PC-3 (cell line): Measurements from ENCODE around the gene ROR1. TPM values are rescaled to one million over a fixed set of nuclear protein-coding genes. Genes with fewer than 3 reads are reported as not detected.
A peak's percentile ranks its signal among the peaks of the same experiment; 100 is the strongest.

Source experiments
- ATAC-seq: fragments of 200-7000 bp; cut with Tn5 transposase; 2 replicates; pipeline ENCODE4 v1.9.1; 2020; ENCODE audit warnings: mild to moderate bottlenecking, moderate library complexity
- BruUV-seq: library from RNA; stranded (reverse); fragments of 400-500 nt; replicated peaks from 2 replicates; lab custom pipeline; 2021; lab: Mats Ljungman, UMichigan
- CTCF ChIA-PET: fragments of 300-600 bp; sonication (Branson Sonifier 250); formaldehyde crosslinking; loops from one replicate; lab custom pipeline; 2022; ENCODE audit warnings: antibody characterized with exemption; lab: Charles Lee
- POLR2A ChIA-PET: fragments of 300-600 bp; sonication (Branson Sonifier 250); formaldehyde crosslinking; loops from one replicate; lab custom pipeline; 2022; ENCODE audit warnings: antibody characterized with exemption; ENCODE audit not compliant: unreplicated experiment; lab: Charles Lee
- DNase-seq: peaks from one replicate; pipeline ENCODE4 v3.0.0-alpha.2; 2015
- H2AFZ ChIP-seq: fragments of 300-600 bp; sonication (generic); 2 replicates; pipeline ENCODE4 v1.6.0; 2016; ENCODE audit warnings: antibody characterized with exemption, low read length
- H3F3A ChIP-seq: fragments of 300-600 bp; sonication (generic); one replicate; pipeline ENCODE4 v1.6.0; 2017; ENCODE audit warnings: antibody characterized with exemption, low read length, control low read depth, mild to moderate bottlenecking; ENCODE audit not compliant: unreplicated experiment
- H3K27ac ChIP-seq: fragments of 300-600 bp; sonication (generic); 2 replicates; pipeline ENCODE4 v1.5.1; 2016; ENCODE audit warnings: mild to moderate bottlenecking, low read length
- H3K27me3 ChIP-seq: fragments of 300-600 bp; sonication (generic); 2 replicates; pipeline ENCODE4 v1.6.1; 2016; ENCODE audit warnings: low read length, mixed read lengths
- H3K36me3 ChIP-seq: fragments of 300-600 bp; sonication (generic); 2 replicates; pipeline ENCODE4 v1.6.1; 2016; ENCODE audit warnings: low read depth, mixed run types, low read length, mixed read lengths
- H3K4me1 ChIP-seq: fragments of 300-600 bp; sonication (generic); 2 replicates; pipeline ENCODE4 v1.5.1; 2016; ENCODE audit warnings: low read length; ENCODE audit not compliant: insufficient read depth
- H3K4me2 ChIP-seq: fragments of 300-600 bp; sonication (generic); 2 replicates; pipeline ENCODE4 v1.6.0; 2016; ENCODE audit warnings: low read length
- H3K4me3 ChIP-seq: fragments of 300-600 bp; sonication (generic); 2 replicates; pipeline ENCODE4 v1.5.1; 2016; ENCODE audit warnings: mild to moderate bottlenecking, low read length, mixed read lengths
- H3K79me2 ChIP-seq: fragments of 300-600 bp; sonication (generic); 2 replicates; pipeline ENCODE4 v1.6.1; 2017; ENCODE audit warnings: low read length, mixed read lengths
- H3K9ac ChIP-seq: fragments of 300-600 bp; sonication (generic); 2 replicates; pipeline ENCODE4 v1.6.0; 2016; ENCODE audit warnings: mild to moderate bottlenecking, low read length
- H3K9me2 ChIP-seq: fragments of 300-600 bp; sonication (generic); replicated peaks from 2 replicates; pipeline ENCODE4 v1.6.1; 2016; ENCODE audit warnings: mixed run types, low read length, mixed read lengths
- H3K9me3 ChIP-seq: fragments of 300-600 bp; sonication (generic); 2 replicates; pipeline ENCODE4 v1.6.1; 2016; ENCODE audit warnings: low read length, mixed read lengths
- H4K20me1 ChIP-seq: fragments of 300-600 bp; sonication (generic); 2 replicates; pipeline ENCODE4 v1.6.1; 2016; ENCODE audit warnings: low read length, mixed read lengths
- EZH2 ChIP-seq: fragments of 300-600 bp; sonication (generic); IDR thresholded peaks from one replicate; pipeline ENCODE4 v1.6.1; 2017; ENCODE audit warnings: antibody characterized with exemption, mild to moderate bottlenecking, low read length; ENCODE audit not compliant: unreplicated experiment
- EZH2phosphoT487 ChIP-seq: fragments of 300-600 bp; sonication (generic); IDR thresholded peaks from 2 replicates; pipeline ENCODE4 v1.6.1; 2018; ENCODE audit warnings: mild to moderate bottlenecking, antibody characterized with exemption, low read length, borderline replicate concordance
- intact Hi-C: fragments of 100-400 bp; cut with micrococcal nuclease; formaldehyde crosslinking; loops from 2 replicates; pipeline ENCODE4 v1.9.0; 2023
- total RNA-seq: library from RNA; depleted of rRNA; stranded (reverse); fragments of >200 nt; gene quantifications from 2 replicates; pipeline ENCODE4 v1.2.3, GENCODE V29; 2014
- TF ChIP-seq, protein P1 (sequence below): fragments of 300-600 bp; sonication (generic); conservative IDR thresholded peaks from 2 replicates; pipeline ENCODE4 v1.5.1; 2017; ENCODE audit warnings: antibody characterized with exemption, low read depth, mild to moderate bottlenecking, low read length

ROR1 gene
- total RNA-seq, 1 experiment from 2014 or later = 16.5 TPM

DNA sequence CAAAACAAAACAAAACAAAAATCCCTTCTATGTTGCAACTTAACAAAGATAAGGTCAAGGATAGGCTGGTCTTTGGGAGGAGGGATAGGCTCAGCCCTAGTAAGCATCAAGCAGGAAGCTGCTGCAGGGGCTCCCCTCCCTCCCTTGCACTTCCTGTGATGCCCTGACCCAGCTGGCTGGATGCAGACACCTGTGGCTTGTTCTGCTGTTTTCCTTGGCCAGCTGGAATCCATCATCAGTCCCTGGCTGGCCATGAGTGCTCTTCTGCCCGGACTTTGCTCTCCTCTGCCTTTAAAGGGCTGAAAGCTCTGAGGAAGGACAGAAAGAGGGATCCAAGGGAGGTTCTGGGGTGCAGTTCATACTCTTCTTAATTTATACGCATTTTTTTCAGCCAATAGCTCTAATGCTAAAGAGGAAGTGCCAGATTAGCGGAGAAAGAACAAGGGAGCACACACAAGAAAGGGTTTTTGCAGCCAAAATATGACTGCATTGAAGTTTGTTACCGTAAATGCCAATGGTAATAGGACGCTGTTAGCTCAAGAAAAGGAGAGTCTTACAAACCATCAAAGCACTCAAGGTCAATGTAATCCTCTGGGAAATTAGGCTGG, 409.7 kb downstream of the ROR1 start:
- TF ChIP-seq EZH2phosphoT487 (no peak), EZH2 (no peak)
- TF ChIP-seq, protein P1, sequence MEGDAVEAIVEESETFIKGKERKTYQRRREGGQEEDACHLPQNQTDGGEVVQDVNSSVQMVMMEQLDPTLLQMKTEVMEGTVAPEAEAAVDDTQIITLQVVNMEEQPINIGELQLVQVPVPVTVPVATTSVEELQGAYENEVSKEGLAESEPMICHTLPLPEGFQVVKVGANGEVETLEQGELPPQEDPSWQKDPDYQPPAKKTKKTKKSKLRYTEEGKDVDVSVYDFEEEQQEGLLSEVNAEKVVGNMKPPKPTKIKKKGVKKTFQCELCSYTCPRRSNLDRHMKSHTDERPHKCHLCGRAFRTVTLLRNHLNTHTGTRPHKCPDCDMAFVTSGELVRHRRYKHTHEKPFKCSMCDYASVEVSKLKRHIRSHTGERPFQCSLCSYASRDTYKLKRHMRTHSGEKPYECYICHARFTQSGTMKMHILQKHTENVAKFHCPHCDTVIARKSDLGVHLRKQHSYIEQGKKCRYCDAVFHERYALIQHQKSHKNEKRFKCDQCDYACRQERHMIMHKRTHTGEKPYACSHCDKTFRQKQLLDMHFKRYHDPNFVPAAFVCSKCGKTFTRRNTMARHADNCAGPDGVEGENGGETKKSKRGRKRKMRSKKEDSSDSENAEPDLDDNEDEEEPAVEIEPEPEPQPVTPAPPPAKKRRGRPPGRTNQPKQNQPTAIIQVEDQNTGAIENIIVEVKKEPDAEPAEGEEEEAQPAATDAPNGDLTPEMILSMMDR = no peak
- peak overlapping the region; percentile 62 for H3K9ac ChIP-seq
- H3K27ac ChIP-seq = peak overlapping the region; percentile 93
- H3F3A ChIP-seq = no peaks in the 10 kb centered on the region
- peak overlapping the region; percentile 34; the same call in 1 of the 2 replicates for H3K4me3 ChIP-seq
- CTCF ChIA-PET = interaction anchor here (0.7 to 1.5 kb wide), 3 partner anchors 19 to 492 kb away, joined by 3 to 4 read pairs (median 4); no protein-coding TSS in a partner anchor
- H3K9me3 ChIP-seq = no peaks in the 10 kb centered on the region
- BruUV-seq = no TSS peak
- H3K4me2 ChIP-seq = peak overlapping the region; percentile 58
- ATAC-seq (peak; percentile 16), DNase-seq (peak; percentile 47)
- no peaks in the 10 kb centered on the region for H3K27me3 ChIP-seq
- H3K9me2 ChIP-seq = no peaks in the 10 kb centered on the region
- POLR2A ChIA-PET = no interaction called here
- no peaks in the 10 kb centered on the region for H4K20me1 ChIP-seq
- 0 out of 2 replicates have a peak overlapping the region, but pooled peaks have one; percentile 29 for H2AFZ ChIP-seq
- H3K4me1 ChIP-seq = peaks cover 32% of the 10 kb centered on the region
- intact Hi-C loops = loop anchor here (1.0 kb wide), 1 partner anchor 11 kb away; no protein-coding TSS in a partner anchor
- H3K79me2 ChIP-seq = no peaks in the 10 kb centered on the region
- peaks cover 2% of the 10 kb centered on the region for H3K36me3 ChIP-seq

DNA sequence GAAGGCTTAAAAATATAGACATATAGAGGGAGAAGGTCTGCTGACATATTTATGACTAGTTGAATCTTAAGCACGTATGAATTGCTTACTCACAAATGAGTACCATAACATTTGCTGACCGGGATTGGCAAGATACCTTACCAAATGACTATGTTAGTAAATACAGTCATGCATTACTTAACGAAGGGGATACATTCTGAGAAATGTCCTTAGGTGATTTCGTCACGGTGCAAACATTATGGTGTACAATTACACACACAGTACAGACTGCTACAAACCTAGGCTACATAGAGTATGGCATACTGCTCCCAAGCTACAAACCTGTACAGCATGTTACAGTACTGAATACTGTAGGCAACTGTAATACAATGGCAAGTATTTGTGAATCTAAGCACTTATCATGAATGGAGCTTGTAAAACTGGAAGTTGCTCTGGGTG, 410.2 kb downstream of the ROR1 start:
- Histone ChIP-seq H3F3A (no peaks in the 10 kb centered on the region), H3K4me3 (no peak overlapping the region), H3K79me2 (no peaks in the 10 kb centered on the region), H3K27me3 (no peaks in the 10 kb centered on the region), H3K27ac (peak overlapping the region; percentile 93), H3K9ac (peak overlapping the region; percentile 62), H3K4me2 (peak overlapping the region; percentile 58), H2AFZ (no peak overlapping the region), H4K20me1 (no peaks in the 10 kb centered on the region), H3K9me2 (no peaks in the 10 kb centered on the region), H3K4me1 (peaks cover 32% of the 10 kb centered on the region), H3K36me3 (no peaks in the 10 kb centered on the region), H3K9me3 (no peaks in the 10 kb centered on the region)
- TF ChIP-seq, protein P1 = no peak
- TF ChIP-seq EZH2phosphoT487 (no peak), EZH2 (no peak)
- intact Hi-C loops = loop anchor here (1.0 kb wide), 1 partner anchor 12 kb away; no protein-coding TSS in a partner anchor
- peak; percentile 95 for ATAC-seq
- ChIA-PET POLR2A (no interaction called here), CTCF (interaction anchor here (0.7 to 1.5 kb wide), 3 partner anchors 20 to 492 kb away, joined by 3 to 4 read pairs (median 4); no protein-coding TSS in a partner anchor)
- DNase-seq = peak; percentile 98
- BruUV-seq = TSS peak; percentile 13
